WTC11 (cell line): ENCODE measurements around the gene ZNF175.

Experiments used
- CBFB ChIP-seq: sonication (generic); formaldehyde crosslinking; IDR thresholded peaks from 2 replicates; pipeline ENCODE4 v1.8.1; 2022; ENCODE audit warnings: mild to moderate bottlenecking, low read depth, missing genetic modification reagents
- CREB1 ChIP-seq: sonication (generic); formaldehyde crosslinking; IDR thresholded peaks from 2 replicates; pipeline ENCODE4 v1.8.0; 2023; ENCODE audit warnings: mild to moderate bottlenecking, missing genetic modification reagents
- CTCF ChIP-seq: fragments of 200-600 bp; IDR thresholded peaks from 2 replicates; pipeline ENCODE4 v1.8.0; 2022; ENCODE audit warnings: antibody characterized with exemption
- IRF2 ChIP-seq: sonication (generic); formaldehyde crosslinking; IDR thresholded peaks from 2 replicates; pipeline ENCODE4 v1.8.0; 2022; ENCODE audit warnings: low read depth, missing genetic modification reagents, borderline replicate concordance
- JUN ChIP-seq: sonication (generic); formaldehyde crosslinking; IDR thresholded peaks from 2 replicates; pipeline ENCODE4 v1.8.0; 2023; ENCODE audit warnings: mild to moderate bottlenecking, missing genetic modification reagents
- KAT7 ChIP-seq: sonication (generic); formaldehyde crosslinking; IDR thresholded peaks from 2 replicates; pipeline ENCODE4 v1.8.1; 2023; ENCODE audit warnings: missing genetic modification reagents, mild to moderate bottlenecking, borderline replicate concordance
- NFYB ChIP-seq: sonication (generic); formaldehyde crosslinking; conservative IDR thresholded peaks from 2 replicates; pipeline ENCODE4 v1.8.0; 2022; ENCODE audit warnings: low read depth, missing genetic modification reagents
- SMAD4 ChIP-seq: sonication (generic); formaldehyde crosslinking; IDR thresholded peaks from 2 replicates; pipeline ENCODE4 v1.8.0; 2022; ENCODE audit warnings: mild to moderate bottlenecking, missing genetic modification reagents
- SP1 ChIP-seq: sonication (generic); formaldehyde crosslinking; conservative IDR thresholded peaks from 2 replicates; pipeline ENCODE4 v1.8.1; 2022; ENCODE audit warnings: missing genetic modification reagents
- ZBTB21 ChIP-seq: sonication (generic); formaldehyde crosslinking; IDR thresholded peaks from 2 replicates; pipeline ENCODE4 v1.8.1; 2023; ENCODE audit warnings: mild to moderate bottlenecking, missing genetic modification reagents, borderline replicate concordance
- ZNF219 ChIP-seq: sonication (generic); formaldehyde crosslinking; IDR thresholded peaks from 2 replicates; pipeline ENCODE4 v1.8.0; 2023; ENCODE audit warnings: missing genetic modification reagents, mild to moderate bottlenecking, borderline replicate concordance
- ZNF263 ChIP-seq: sonication (generic); formaldehyde crosslinking; IDR thresholded peaks from 2 replicates; pipeline ENCODE4 v1.8.1; 2022; ENCODE audit warnings: low read depth, mild to moderate bottlenecking, moderate library complexity, missing genetic modification reagents
- TF ChIP-seq, protein P1 (sequence below): sonication (generic); formaldehyde crosslinking; IDR thresholded peaks from 2 replicates; pipeline ENCODE4 v1.8.0; 2023; ENCODE audit warnings: missing genetic modification reagents
- TF ChIP-seq, protein P2 (sequence below): fragments of 250-450 bp; sonication (Bioruptor Pico); IDR thresholded peaks from 2 replicates; pipeline ENCODE4 v1.8.0; 2021; ENCODE audit warnings: mild to moderate bottlenecking

DNA sequence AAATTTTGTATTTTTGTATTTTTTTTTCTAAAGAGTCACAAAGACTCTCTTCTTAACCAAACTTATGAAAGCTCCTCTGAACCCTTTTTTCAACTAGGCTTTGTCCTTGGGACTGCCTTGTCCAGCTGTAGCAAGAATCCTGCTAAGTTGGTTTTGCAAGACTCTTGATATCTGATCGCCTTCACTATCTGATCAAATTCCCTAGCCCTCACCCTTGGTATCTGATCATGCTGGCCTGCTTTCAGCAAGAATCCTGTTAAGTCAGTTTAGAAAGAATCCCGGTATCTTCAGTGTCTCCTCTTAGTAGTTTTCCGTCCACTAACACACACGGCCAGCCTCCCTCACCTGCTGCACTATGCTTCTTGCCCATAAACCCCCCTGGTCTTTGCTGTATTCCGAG is 61.0 kb downstream of the ZNF175 start:
- TF ChIP-seq JUN (CRISPR knock-in tag) (no peak), KAT7 (CRISPR knock-in tag) (no peak), NFYB (no peak), CBFB (CRISPR knock-in tag) (no peak), SP1 (CRISPR knock-in tag) (no peak), ZBTB21 (CRISPR knock-in tag) (no peak), CTCF (no peak), IRF2 (CRISPR knock-in tag) (no peak), ZNF219 (CRISPR knock-in tag) (no peak), SMAD4 (no peak), ZNF263 (no peak), CREB1 (no peak)
- TF ChIP-seq, protein P1, sequence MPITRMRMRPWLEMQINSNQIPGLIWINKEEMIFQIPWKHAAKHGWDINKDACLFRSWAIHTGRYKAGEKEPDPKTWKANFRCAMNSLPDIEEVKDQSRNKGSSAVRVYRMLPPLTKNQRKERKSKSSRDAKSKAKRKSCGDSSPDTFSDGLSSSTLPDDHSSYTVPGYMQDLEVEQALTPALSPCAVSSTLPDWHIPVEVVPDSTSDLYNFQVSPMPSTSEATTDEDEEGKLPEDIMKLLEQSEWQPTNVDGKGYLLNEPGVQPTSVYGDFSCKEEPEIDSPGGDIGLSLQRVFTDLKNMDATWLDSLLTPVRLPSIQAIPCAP (CRISPR knock-in tag): no peak
- TF ChIP-seq, protein P2, sequence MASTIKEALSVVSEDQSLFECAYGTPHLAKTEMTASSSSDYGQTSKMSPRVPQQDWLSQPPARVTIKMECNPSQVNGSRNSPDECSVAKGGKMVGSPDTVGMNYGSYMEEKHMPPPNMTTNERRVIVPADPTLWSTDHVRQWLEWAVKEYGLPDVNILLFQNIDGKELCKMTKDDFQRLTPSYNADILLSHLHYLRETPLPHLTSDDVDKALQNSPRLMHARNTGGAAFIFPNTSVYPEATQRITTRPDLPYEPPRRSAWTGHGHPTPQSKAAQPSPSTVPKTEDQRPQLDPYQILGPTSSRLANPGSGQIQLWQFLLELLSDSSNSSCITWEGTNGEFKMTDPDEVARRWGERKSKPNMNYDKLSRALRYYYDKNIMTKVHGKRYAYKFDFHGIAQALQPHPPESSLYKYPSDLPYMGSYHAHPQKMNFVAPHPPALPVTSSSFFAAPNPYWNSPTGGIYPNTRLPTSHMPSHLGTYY: no peak
